VCaP (cell line): Measurements from ENCODE around the gene DECR2.
A peak's percentile ranks its signal among the peaks of the same experiment; 100 is the strongest.

Source experiments
- H3K27ac ChIP-seq: fragments of 450-650 bp; 2 replicates; pipeline ENCODE4 v1.5.1; 2017
- TF ChIP-seq, protein P1 (sequence below): fragments of 450-650 bp; conservative IDR thresholded peaks from 2 replicates; pipeline ENCODE4 v1.5.1; 2017; ENCODE audit warnings: mild to moderate bottlenecking, moderate library complexity

The DECR2 gene

DNA sequence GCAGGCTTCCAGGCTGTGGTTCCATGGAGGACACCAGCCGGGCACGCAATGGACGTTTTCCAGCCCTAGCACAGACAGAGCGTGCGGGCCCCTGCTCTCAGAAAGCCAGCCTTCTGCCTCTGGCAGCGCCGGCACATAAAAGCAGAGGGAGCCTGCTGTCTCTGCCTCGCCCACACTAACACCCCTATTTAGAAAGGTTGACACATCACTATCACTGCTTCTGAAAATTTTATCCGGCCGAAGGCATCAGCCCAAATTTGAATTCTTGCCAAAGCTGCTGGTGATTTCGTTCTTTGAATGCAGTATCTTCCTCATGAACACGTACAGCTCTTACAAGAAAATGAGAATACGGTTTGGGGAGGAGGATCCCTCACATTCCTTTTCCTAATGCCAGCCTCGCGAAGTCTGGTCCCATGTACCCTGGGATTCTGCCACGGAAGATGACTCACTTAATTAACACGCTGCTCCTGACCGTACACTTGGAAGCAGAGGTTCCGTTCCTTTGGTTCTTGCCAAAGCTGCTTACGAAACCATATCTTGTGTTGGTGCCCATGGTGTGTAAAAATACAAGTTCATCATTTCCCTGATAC lies 22.4 kb downstream of the DECR2 start:
- H3K27ac ChIP-seq: peak overlapping the region; percentile 76; the same call in 1 of the 2 replicates
- TF ChIP-seq, protein P1, sequence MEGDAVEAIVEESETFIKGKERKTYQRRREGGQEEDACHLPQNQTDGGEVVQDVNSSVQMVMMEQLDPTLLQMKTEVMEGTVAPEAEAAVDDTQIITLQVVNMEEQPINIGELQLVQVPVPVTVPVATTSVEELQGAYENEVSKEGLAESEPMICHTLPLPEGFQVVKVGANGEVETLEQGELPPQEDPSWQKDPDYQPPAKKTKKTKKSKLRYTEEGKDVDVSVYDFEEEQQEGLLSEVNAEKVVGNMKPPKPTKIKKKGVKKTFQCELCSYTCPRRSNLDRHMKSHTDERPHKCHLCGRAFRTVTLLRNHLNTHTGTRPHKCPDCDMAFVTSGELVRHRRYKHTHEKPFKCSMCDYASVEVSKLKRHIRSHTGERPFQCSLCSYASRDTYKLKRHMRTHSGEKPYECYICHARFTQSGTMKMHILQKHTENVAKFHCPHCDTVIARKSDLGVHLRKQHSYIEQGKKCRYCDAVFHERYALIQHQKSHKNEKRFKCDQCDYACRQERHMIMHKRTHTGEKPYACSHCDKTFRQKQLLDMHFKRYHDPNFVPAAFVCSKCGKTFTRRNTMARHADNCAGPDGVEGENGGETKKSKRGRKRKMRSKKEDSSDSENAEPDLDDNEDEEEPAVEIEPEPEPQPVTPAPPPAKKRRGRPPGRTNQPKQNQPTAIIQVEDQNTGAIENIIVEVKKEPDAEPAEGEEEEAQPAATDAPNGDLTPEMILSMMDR: no peak

GRCh38 chr16:424623-425081 lies 23.0 kb downstream of the DECR2 start:
- TF ChIP-seq, protein P1: no peak
- peak overlapping the region; percentile 76 for H3K27ac ChIP-seq

DNA sequence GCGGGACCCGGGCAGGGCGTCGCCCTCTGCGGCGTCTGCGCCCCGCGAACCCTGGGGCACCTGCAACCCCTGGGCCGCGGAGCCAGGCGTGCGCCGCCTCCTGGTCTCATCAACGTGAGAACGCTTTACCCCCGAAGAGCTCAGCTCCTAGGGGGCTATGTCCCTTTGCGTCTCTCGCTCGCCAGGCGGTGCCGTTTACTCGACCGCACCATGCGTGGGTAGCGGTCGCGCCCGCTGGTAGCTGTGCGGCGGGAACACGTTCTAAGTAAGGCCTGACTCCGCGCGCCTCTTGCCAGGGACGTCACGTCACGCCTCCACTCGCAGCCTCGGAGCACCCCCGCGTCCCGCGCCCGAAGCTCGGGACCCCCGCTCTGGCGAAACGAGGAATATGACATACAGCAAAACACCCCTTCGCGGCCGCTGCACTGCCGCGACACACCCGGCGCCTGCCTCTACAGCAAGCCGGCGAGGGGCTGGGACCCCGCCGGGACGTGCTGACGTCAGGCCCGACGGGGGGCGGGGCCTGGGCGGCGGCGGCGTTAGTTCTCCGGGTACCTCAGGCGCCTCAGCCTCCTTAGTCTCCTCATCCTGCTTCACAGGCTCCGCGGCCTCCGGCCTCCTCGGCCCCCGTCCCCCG lies 23.5 kb downstream of the DECR2 start, which contains the start of gene RAB11FIP3:
RAB11FIP3 (plus strand) TSS at position 568 of the 637 bp plus-strand sequence. CDS start 358 bp downstream, outside the sequence.
- TF ChIP-seq, protein P1: peak; percentile 31; the same call in 1 of the 2 replicates
- H3K27ac ChIP-seq: peak within 1 kb of the TSS; percentile 76

DNA sequence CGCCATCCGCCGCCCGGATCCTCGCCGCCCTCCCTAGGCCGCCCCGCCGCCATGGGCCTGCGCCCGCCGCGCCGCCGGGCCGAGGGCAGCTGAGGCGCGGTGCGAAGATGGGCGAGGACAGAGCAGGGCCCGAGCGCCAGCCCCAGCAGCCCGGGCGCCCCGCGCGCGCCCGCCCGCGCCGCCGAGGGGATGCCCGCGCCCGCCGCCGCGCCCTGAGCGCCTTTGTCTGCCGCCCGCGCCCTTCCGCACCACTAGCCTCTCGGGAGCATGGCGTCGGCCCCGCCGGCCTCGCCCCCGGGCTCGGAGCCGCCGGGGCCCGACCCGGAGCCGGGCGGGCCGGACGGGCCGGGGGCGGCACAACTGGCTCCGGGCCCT lies 24.0 kb downstream of the DECR2 start:
- TF ChIP-seq, protein P1: no peak
- peak overlapping the region; percentile 76 for H3K27ac ChIP-seq

- TF ChIP-seq, protein P1: no peak
- H3K27ac ChIP-seq: peak overlapping the region; percentile 76
Observed at GRCh38 chr16:426115-426905, 24.6 kb downstream of the DECR2 start.

DNA sequence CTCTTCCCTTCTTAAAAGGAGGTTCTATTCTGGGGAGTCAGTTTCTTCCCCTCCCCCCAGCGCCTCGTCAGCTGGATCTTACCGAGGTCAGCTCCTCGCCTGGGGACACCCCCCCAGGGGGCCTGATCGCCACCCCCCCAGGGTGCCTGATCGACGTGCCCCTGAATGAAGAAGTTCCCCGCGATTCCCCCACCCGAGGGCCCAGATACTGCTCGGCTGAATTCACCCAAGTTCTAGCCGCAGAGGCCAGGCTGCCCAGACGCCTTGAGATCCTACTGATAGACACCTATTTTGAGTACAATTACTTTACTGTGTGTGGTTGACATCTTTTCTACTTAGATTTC lies 25.2 kb downstream of the DECR2 start:
- TF ChIP-seq, protein P1: no peak
- H3K27ac ChIP-seq: peak overlapping the region; percentile 76; the same call in 1 of the 2 replicates

DNA sequence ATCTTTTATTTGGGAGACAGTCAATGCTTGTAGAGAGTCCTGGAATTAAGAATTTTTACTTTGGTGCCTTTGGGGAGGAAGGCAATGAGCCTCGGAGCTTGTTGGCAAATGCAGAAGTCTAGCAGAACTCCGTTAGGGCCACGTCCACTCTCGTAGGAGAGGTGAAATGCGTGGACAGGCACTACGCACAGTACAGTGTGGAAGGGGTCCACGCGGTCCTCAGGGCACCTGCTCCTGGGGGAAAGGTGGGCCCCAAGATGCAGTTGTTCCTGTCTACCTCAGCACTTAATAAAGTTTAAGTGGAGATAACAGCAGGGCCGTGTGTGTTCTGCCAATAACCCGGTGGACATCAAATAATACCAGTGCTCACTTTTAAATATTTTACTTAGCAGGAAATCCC lies 25.6 kb downstream of the DECR2 start:
- TF ChIP-seq, protein P1: no peak
- peak overlapping the region; percentile 76; the same call in 1 of the 2 replicates for H3K27ac ChIP-seq
